NCI-H82 treated with DMSO at 0.1 percent for 48 hours (cell line): ENCODE data around the gene SRD5A1.

Experiments
- DNase-seq: peaks from one replicate; lab custom pipeline; 2025; ENCODE audit not compliant: unreplicated experiment; lab: John Stamatoyannopoulos, UW

SRD5A1 gene

GRCh38 chr5:6681682-6682081 is 48.4 kb downstream of the SRD5A1 start:
- DNase-seq = no peak

- DNase-seq = no peak
These were observed 49.0 kb downstream of the SRD5A1 start for GRCh38 chr5:6682239-6682638.

- DNase-seq = no peak
These were observed 50.0 kb downstream of the SRD5A1 start for GRCh38 chr5:6683241-6683640.

- DNase-seq = no peak
These were observed 50.8 kb downstream of the SRD5A1 start for GRCh38 chr5:6684075-6684474.

- no peak for DNase-seq
These were observed 53.3 kb downstream of the SRD5A1 start for GRCh38 chr5:6686501-6686900.

GRCh38 chr5:6686915-6687409 is 53.7 kb downstream of the SRD5A1 start:
- no peak for DNase-seq

GRCh38 chr5:6687505-6687904 is 54.3 kb downstream of the SRD5A1 start:
- DNase-seq = no peak

- DNase-seq = no peak
These were observed 59.7 kb downstream of the SRD5A1 start for GRCh38 chr5:6692906-6693305.

GRCh38 chr5:6698696-6699095 is 65.5 kb downstream of the SRD5A1 start:
- no peak for DNase-seq

- no peak for DNase-seq
These were observed 66.1 kb downstream of the SRD5A1 start for GRCh38 chr5:6699357-6699756.

- no peak for DNase-seq
These were observed 66.9 kb downstream of the SRD5A1 start for GRCh38 chr5:6700074-6700684.

GRCh38 chr5:6700685-6701355 is 67.6 kb downstream of the SRD5A1 start:
- DNase-seq = no peak

GRCh38 chr5:6701491-6701890 is 68.3 kb downstream of the SRD5A1 start:
- DNase-seq = no peak

GRCh38 chr5:6702633-6703032 is 69.4 kb downstream of the SRD5A1 start:
- no peak for DNase-seq

GRCh38 chr5:6703806-6704205 is 70.6 kb downstream of the SRD5A1 start:
- DNase-seq = no peak

- no peak for DNase-seq
These were observed 71.2 kb downstream of the SRD5A1 start for GRCh38 chr5:6704361-6704851.

GRCh38 chr5:6705088-6705487 is 71.8 kb downstream of the SRD5A1 start:
- DNase-seq = no peak

- DNase-seq = no peak
These were observed 72.7 kb downstream of the SRD5A1 start for GRCh38 chr5:6705959-6706358.

- no peak for DNase-seq
These were observed 74.6 kb downstream of the SRD5A1 start for GRCh38 chr5:6707852-6708251.

GRCh38 chr5:6708814-6709213 is 75.6 kb downstream of the SRD5A1 start:
- no peak for DNase-seq

- DNase-seq = no peak
These were observed 76.8 kb downstream of the SRD5A1 start for GRCh38 chr5:6710070-6710469.

GRCh38 chr5:6710551-6711318 is 77.5 kb downstream of the SRD5A1 start:
- no peak for DNase-seq
